Neural progenitor cell (in vitro differentiated cells): ENCODE results near the gene PDRG1.

Experiments used
- EZH2 ChIP-seq: fragments of 200-600 bp; sonication (generic); IDR thresholded peaks from 2 replicates; pipeline ENCODE4 v1.6.1; 2017; ENCODE audit warnings: antibody characterized with exemption, mild to moderate bottlenecking, moderate library complexity
- EZH2phosphoT487 ChIP-seq: fragments of 200-600 bp; sonication (generic); IDR thresholded peaks from 2 replicates; pipeline ENCODE4 v1.6.1; 2017; ENCODE audit warnings: antibody characterized with exemption
- TF ChIP-seq, protein P1 (sequence below): fragments of 200-600 bp; sonication (generic); IDR thresholded peaks from 2 replicates; pipeline ENCODE4 v1.5.1; 2017; ENCODE audit warnings: antibody characterized with exemption, mild to moderate bottlenecking

DNA sequence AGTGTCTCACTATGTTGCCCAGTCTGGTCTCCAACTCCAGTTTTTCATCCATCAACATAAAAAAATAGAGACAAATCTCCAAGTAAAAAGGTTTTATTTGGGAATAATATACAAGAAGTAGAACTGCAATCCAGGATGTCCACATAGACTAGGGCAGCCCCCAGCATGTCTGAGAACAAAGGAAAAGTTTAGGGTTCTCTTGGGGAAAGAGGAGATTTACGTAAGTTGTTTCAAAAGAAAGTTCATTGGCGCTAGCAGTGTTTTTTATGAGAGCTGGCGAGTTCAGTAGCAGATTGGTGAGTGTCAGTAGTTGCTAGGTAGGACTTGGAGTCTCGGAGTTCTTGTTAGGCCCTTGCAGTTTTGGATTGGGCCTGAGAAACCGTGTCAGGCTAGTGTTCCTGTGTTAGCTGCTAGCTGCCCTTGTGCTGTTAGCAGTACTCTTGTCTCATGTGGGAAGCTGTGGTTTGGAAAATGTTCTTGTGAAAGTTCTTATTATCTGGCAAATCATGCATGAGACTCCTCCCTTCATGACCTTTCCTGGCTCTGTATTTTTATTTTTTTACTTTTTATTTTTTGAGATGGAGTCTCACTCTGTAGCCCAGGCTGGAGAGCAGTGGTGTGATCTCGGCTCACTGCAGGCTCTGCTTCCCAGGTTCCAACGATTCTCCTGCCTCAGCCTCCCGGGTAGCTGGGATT, 56.7 kb downstream of the PDRG1 start:
- TF ChIP-seq, protein P1, sequence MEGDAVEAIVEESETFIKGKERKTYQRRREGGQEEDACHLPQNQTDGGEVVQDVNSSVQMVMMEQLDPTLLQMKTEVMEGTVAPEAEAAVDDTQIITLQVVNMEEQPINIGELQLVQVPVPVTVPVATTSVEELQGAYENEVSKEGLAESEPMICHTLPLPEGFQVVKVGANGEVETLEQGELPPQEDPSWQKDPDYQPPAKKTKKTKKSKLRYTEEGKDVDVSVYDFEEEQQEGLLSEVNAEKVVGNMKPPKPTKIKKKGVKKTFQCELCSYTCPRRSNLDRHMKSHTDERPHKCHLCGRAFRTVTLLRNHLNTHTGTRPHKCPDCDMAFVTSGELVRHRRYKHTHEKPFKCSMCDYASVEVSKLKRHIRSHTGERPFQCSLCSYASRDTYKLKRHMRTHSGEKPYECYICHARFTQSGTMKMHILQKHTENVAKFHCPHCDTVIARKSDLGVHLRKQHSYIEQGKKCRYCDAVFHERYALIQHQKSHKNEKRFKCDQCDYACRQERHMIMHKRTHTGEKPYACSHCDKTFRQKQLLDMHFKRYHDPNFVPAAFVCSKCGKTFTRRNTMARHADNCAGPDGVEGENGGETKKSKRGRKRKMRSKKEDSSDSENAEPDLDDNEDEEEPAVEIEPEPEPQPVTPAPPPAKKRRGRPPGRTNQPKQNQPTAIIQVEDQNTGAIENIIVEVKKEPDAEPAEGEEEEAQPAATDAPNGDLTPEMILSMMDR, result no peak
- TF ChIP-seq EZH2 (no peak), EZH2phosphoT487 (no peak)
